Fibroblast of pulmonary artery (primary cell): Measurements from ENCODE around the gene ROMO1.
"Not testable (repeated sequence)": the region's sequence is repeated elsewhere in the genome, so short reads cannot be mapped to it uniquely, and the experiment has no call there.

ENCODE experiments used
- DNase-seq: peaks from one replicate; pipeline ENCODE4 v3.0.0-alpha.2; 2010; ENCODE audit warnings: low read depth
- H3K4me3 ChIP-seq: replicated peaks from 2 replicates; pipeline ENCODE4 v1.5.1; 2011; ENCODE audit warnings: low read depth, mild to moderate bottlenecking, control low read depth, low read length, moderate library complexity
- CTCF ChIP-seq: IDR thresholded peaks from 2 replicates; pipeline ENCODE4 v1.5.1; 2011; ENCODE audit warnings: mild to moderate bottlenecking, control low read depth, low read length, inconsistent platforms; ENCODE audit errors: missing control alignments

The ROMO1 gene

GRCh38 chr20:35702824-35703695 lies 3.9 kb downstream of the ROMO1 start:
- TF ChIP-seq CTCF: no peak
- no peak overlapping the region for H3K4me3 ChIP-seq
- no peak for DNase-seq

DNA sequence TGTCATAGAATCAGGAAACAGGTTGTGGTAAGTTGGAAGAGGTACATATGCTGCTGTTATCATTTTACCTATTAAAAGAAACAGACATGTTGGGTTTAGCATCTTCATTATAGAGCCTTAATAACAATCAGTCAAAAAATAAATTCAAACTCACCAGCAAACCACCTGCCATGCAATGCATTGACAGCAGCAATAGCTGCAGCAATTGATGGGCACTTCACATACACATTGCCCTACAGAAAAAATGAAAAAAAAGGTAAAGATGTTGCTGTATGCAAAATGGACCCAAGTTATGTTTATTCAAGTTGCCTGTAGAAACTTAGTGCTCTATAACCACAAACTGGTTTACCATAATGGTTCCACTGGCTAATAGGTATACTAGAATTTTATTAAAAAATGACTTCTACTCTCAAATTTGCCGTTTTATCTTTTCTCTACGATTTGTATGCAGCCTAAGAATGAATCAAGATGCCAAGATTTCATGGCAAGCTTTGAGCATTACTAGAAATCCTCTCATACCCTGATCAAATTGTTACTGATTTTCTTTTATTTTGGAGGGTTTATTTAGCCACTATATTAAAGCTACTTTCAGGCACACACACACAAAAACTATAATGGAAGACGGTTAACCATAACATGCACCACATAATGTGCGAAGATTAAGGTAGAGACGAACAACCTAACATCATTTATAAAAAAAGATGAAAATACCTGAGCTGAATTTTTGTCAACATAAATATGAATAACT lies 5.5 kb downstream of the ROMO1 start:
- H3K4me3 ChIP-seq: no peak overlapping the region
- no peak for TF ChIP-seq CTCF
- DNase-seq: no peak

GRCh38 chr20:35705894-35706293 lies 6.7 kb downstream of the ROMO1 start:
- H3K4me3 ChIP-seq, DNase-seq: not testable (repeated sequence)

DNA sequence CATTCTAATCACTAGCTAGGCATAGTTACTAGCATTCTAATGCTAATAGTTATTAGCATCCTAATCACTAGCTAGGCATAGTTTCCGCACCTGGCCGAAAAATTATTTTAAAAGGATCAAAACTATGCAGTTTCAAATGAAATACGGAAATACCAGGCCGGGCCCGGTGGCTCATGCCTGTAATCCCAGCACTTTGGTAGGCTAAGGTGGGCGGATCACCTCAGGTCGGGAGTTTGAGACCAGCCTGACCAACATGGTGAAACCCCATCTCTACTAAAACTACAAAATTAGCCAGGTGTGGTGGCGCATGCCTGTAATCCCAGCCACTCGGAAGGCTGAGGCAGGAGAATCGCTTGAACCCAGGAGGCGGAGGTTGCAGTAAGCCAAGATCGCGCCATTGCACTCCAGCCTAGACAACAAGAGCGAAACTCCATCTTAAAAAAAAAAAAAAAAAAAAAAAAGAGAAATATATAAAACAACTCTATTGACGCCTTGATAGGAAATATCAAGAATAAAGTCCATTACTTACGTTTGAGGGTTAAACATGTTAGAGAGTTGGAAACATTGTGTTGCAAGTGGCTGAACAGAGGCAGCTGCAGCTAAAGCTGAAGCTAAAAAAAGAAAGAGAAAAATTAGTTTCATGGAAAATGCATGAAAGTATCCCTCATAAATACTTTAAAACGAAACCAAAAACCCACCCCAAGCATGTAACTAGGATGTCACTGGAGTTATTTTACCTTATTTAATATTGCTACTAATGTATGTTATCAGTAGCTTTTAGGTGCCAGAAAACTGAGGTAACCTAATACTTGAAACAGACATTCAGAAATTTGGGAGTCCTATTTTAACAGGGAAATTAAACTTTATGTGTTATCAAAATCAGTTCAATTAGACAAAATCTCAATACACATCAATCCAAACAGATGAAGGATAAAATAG lies 7.7 kb downstream of the ROMO1 start:
- not testable (repeated sequence) for DNase-seq, H3K4me3 ChIP-seq

- no peak for DNase-seq
These were observed 9.3 kb downstream of the ROMO1 start for GRCh38 chr20:35708502-35708901.

DNA sequence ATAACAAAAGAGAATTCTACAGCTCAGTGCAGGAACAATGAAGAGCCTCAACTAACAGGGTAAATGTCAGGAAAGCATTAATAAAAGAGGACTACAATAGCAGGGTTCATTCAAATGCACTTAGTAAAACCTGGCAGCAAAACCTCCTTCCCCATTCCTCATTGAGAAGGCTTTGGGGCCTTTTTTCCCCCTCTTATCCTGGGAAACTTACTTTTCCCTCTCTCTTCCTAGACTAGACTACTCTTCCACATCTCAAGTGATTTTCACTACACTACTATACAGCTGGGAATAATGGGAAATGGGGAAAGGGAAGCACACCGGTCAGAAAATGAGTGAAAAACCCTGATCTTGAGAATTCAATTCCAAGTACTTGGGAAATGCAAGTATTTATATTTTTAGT lies 10.1 kb downstream of the ROMO1 start:
- DNase-seq: no peak
- TF ChIP-seq CTCF: no peak
- H3K4me3 ChIP-seq: no peak overlapping the region

More at GRCh38 chr20:35708502-35708901, 9.3 kb downstream of the ROMO1 start:
- no peak for TF ChIP-seq CTCF
- no peak overlapping the region for H3K4me3 ChIP-seq

- no peak overlapping the region for H3K4me3 ChIP-seq
- no peak for TF ChIP-seq CTCF
- no peak for DNase-seq
These were observed 10.8 kb downstream of the ROMO1 start for GRCh38 chr20:35710039-35710438.
